Tibial nerve (tissue), 4 donors: Measurements from ENCODE around the gene STAT5A. TPM values are rescaled to one million over a fixed set of nuclear protein-coding genes. Genes with fewer than 3 reads are reported as not detected.
A peak's percentile ranks its signal among the peaks of the same experiment; 100 is the strongest.

Experiments used
- DNase-seq, 2 donors: peaks; one replicate each; pipeline ENCODE4 v3.0.0-alpha.2; 2019; ENCODE audit warnings: low spot score in 2 of 2
- H3K27ac ChIP-seq, 4 donors: fragments of 200-600 bp; sonication (generic) in 3 of 4; one replicate each; pipeline ENCODE4 v1.5.1; 2017 to 2019; ENCODE audit warnings: mild to moderate bottlenecking in 1 of 4
- H3K27me3 ChIP-seq, 2 donors: fragments of 200-600 bp; sonication (generic) in 1 of 2; one replicate each; pipeline versions ENCODE4 v1.5.1 to v1.6.0; 2017 to 2019
- H3K36me3 ChIP-seq, 3 donors: fragments of 200-600 bp; sonication (generic); one replicate each; pipeline ENCODE4 v1.5.1; 2018 to 2019
- H3K4me1 ChIP-seq, 4 donors: fragments of 200-600 bp; sonication (generic) in 3 of 4; one replicate each; pipeline ENCODE4 v1.5.1; 2017 to 2019
- H3K4me3 ChIP-seq, 4 donors: fragments of 200-600 bp; sonication (generic) in 3 of 4; one replicate each; pipeline ENCODE4 v1.5.1; 2017 to 2019; ENCODE audit warnings: mild to moderate bottlenecking in 1 of 4, moderate library complexity in 1 of 4
- H3K9me3 ChIP-seq, 4 donors: fragments of 200-600 bp; sonication (generic) in 3 of 4; one replicate each; pipeline ENCODE4 v1.5.1; 2017 to 2019
- EP300 ChIP-seq, 2 donors: sonication (generic); formaldehyde crosslinking; IDR thresholded peaks; one replicate each; pipeline ENCODE4 v1.6.1; 2017; ENCODE audit warnings: antibody characterized with exemption in 2 of 2, mild to moderate bottlenecking in 1 of 2
- POLR2A ChIP-seq, 2 donors: fragments of 450-650 bp; IDR thresholded peaks; one replicate each; pipeline ENCODE4 v1.6.1; 2017; ENCODE audit warnings: antibody characterized with exemption in 2 of 2, mild to moderate bottlenecking in 2 of 2, moderate library complexity in 2 of 2
- WGBS, 2 donors: methylation state at CpG; one replicate each; pipeline ENCODE4 v1.1.5; 2018; 5-methylcytosine and 5-hydroxymethylcytosine counted together
- total RNA-seq, 4 donors: library from RNA; depleted of rRNA; stranded (reverse); fragments of >200 nt; gene quantifications; one replicate each; pipeline ENCODE4 v1.1.0, GENCODE V29; 2016
- TF ChIP-seq, protein P1 (sequence below), 5 experiments: fragments of 200-600 bp in 3 of 5; fragments of 450-650 bp in 2 of 5; sonication (generic) in 3 of 5; IDR thresholded peaks; one replicate each; pipeline ENCODE4 v1.5.1; 2016 to 2019; ENCODE audit warnings: antibody characterized with exemption in 5 of 5, mild to moderate bottlenecking in 3 of 5, moderate library complexity in 2 of 5

STAT5A gene
- total RNA-seq, 4 donors from 2014 or later, result 95.2 to 150 (median 127) TPM

DNA sequence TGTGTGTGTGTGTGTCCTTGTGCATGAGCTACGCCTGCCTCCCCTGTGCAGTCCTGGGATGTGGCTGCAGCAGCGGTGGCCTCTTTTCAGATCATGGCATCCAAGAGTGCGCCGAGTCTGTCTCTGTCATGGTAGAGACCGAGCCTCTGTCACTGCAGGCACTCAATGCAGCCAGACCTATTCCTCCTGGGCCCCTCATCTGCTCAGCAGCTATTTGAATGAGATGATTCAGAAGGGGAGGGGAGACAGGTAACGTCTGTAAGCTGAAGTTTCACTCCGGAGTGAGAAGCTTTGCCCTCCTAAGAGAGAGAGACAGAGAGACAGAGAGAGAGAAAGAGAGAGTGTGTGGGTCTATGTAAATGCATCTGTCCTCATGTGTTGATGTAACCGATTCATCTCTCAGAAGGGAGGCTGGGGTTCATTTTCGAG lies 22.5 kb downstream of the STAT5A start:
- TF ChIP-seq EP300 (IDR thresholded peaks at IDR 0.05), result no peak
- Histone ChIP-seq H3K4me3 (no peak overlapping the region), H3K27ac (peak overlapping the region; percentile 78 to 90 (median 86)), H3K4me1 (peaks cover 0 to 59% (median 24%) of the 10 kb centered on the region in 4 donors), H3K36me3 (peaks cover 0 to 80% (median 17%) of the 10 kb centered on the region in 3 donors), H3K27me3 (no peaks in the 10 kb centered on the region), H3K9me3 (no peaks in the 10 kb centered on the region)
- no peak for DNase-seq
- 66 to 70% methylated on average over 9 of the region's 9 CpGs for WGBS, 2 donors

DNA sequence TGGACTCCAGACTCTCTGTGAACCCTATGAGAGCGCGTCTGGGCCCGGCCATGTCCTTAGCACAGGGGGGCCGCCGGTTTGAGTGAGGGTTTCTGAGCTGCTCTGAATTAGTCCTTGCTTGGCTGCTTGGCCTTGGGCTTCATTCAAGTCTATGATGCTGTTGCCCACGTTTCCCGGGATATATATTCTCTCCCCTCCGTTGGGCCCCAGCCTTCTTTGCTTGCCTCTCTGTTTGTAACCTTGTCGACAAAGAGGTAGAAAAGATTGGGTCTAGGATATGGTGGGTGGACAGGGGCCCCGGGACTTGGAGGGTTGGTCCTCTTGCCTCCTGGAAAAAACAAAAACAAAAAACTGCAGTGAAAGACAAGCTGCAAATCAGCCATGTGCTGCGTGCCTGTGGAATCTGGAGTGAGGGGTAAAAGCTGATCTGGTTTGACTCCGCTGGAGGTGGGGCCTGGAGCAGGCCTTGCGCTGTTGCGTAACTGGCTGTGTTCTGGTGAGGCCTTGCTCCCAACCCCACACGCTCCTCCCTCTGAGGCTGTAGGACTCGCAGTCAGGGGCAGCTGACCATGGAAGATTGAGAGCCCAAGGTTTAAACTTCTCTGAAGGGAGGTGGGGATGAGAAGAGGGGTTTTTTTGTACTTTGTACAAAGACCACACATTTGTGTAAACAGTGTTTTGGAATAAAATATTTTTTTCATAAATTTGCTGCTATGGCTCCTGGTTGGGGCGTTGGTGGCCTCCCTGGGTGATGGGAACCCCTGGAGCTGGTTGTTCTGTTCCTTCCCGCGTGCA lies 23.1 kb downstream of the STAT5A start:
- DNase-seq, result peak; percentile 90 to 91

DNA sequence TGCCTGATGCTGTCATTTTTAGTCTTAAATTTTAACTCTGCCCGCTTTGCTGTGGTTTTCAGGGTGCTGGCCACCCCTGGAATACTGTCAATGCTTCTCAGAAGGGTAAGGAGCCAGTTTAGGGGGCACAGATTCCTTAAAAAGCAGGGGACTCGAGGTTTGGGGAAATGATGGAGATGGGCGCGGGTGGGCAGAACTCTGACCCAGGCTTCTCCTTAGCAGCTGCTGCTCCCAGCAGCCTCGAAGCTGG lies 23.7 kb downstream of the STAT5A start:
- TF ChIP-seq, protein P1, sequence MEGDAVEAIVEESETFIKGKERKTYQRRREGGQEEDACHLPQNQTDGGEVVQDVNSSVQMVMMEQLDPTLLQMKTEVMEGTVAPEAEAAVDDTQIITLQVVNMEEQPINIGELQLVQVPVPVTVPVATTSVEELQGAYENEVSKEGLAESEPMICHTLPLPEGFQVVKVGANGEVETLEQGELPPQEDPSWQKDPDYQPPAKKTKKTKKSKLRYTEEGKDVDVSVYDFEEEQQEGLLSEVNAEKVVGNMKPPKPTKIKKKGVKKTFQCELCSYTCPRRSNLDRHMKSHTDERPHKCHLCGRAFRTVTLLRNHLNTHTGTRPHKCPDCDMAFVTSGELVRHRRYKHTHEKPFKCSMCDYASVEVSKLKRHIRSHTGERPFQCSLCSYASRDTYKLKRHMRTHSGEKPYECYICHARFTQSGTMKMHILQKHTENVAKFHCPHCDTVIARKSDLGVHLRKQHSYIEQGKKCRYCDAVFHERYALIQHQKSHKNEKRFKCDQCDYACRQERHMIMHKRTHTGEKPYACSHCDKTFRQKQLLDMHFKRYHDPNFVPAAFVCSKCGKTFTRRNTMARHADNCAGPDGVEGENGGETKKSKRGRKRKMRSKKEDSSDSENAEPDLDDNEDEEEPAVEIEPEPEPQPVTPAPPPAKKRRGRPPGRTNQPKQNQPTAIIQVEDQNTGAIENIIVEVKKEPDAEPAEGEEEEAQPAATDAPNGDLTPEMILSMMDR (IDR thresholded peaks at IDR 0.05), result no peak
- TF ChIP-seq POLR2A (IDR thresholded peaks at IDR 0.05) (no peak), EP300 (IDR thresholded peaks at IDR 0.05) (no peak)
- peak overlapping the region; percentile 78 to 90 (median 86) for H3K27ac ChIP-seq
- H3K4me1 ChIP-seq, result peaks cover 0 to 60% (median 25%) of the 10 kb centered on the region in 4 donors
- no peak for DNase-seq
- 16 to 17% methylated on average over 5 of the region's 5 CpGs for WGBS, 2 donors
- H3K27me3 ChIP-seq, result no peaks in the 10 kb centered on the region
- peak overlapping the region in 2 of 4 donors; percentile 13 to 30 for H3K4me3 ChIP-seq
- H3K36me3 ChIP-seq, result peaks cover 0 to 80% (median 24%) of the 10 kb centered on the region in 3 donors
- no peaks in the 10 kb centered on the region for H3K9me3 ChIP-seq

More for the DNA sequence above, 23.1 kb downstream of the STAT5A start:
- TF ChIP-seq, protein P1 (IDR thresholded peaks at IDR 0.05), result no peak
- TF ChIP-seq EP300 (IDR thresholded peaks at IDR 0.05), result peak in 1 of 2 donors; percentile 87
- TF ChIP-seq POLR2A (IDR thresholded peaks at IDR 0.05), result peak in 1 of 2 donors; percentile 62
- Histone ChIP-seq H3K27ac (peak overlapping the region; percentile 78 to 90 (median 86)), H3K36me3 (peaks cover 0 to 80% (median 24%) of the 10 kb centered on the region in 3 donors), H3K4me1 (peaks cover 0 to 60% (median 25%) of the 10 kb centered on the region in 4 donors), H3K4me3 (no peak overlapping the region), H3K27me3 (no peaks in the 10 kb centered on the region), H3K9me3 (no peaks in the 10 kb centered on the region)
- 41 to 44% methylated on average over 19 of the region's 19 CpGs for WGBS, 2 donors

DNA sequence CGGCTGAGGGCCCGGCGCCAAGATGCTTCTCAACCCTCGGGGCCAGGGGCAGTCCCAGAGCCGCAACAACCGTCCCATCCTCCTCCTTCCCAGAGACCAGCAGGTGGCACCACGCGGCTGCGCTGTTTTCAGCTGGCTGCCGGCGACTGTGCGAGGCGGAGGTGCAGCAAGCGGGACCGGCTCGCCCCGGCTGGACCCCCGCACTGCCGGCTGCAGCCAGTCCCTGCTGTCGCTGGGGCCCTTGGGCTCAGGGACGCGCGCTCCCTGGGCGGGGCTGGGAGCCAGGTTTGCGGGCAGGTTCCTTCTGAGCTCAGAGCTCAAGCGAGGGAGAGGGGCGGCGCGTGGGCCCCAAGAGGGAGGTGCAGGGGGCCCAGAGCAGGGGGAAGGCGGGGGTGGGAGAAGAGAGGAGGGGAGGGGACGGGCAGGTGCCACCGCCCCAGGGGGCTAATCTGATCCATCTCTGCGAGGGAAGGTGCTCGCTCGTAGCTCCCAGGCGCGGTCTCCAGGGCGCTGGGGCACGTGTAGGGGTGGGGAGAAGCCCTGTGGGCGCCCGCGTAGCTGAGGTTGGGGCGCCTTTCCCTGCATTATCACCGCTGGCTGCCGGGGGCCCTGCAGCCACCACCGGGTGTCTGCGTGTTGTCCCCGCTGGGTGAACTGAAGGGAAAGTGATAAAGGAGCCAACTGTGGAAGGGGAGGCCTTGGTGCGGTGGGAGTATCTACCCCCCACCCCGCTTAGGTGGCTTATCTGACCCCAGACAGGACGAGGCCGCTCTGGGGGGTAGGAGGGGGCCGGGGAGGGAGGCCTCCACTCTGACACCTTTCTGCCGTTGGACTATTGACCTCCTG lies 24.2 kb downstream of the STAT5A start:
- no peak for TF ChIP-seq POLR2A (IDR thresholded peaks at IDR 0.05)
- peak in 1 of 2 donors; percentile 72 for TF ChIP-seq EP300 (IDR thresholded peaks at IDR 0.05)
- TF ChIP-seq, protein P1 (IDR thresholded peaks at IDR 0.05), result peak; percentile 68 to 91 (median 73)
- Histone ChIP-seq H3K4me3 (peak overlapping the region in 3 of 4 donors; percentile 0 to 30 (median 13)), H3K9me3 (no peaks in the 10 kb centered on the region), H3K36me3 (peaks cover 0 to 80% (median 24%) of the 10 kb centered on the region in 3 donors), H3K27ac (peak overlapping the region; percentile 78 to 90 (median 86)), H3K4me1 (peaks cover 0 to 60% (median 25%) of the 10 kb centered on the region in 4 donors), H3K27me3 (no peaks in the 10 kb centered on the region)
- WGBS, 2 donors, result 29% methylated on average over 35 to 50 of the region's 54 CpGs
- DNase-seq, result peak; percentile 74 to 78

DNA sequence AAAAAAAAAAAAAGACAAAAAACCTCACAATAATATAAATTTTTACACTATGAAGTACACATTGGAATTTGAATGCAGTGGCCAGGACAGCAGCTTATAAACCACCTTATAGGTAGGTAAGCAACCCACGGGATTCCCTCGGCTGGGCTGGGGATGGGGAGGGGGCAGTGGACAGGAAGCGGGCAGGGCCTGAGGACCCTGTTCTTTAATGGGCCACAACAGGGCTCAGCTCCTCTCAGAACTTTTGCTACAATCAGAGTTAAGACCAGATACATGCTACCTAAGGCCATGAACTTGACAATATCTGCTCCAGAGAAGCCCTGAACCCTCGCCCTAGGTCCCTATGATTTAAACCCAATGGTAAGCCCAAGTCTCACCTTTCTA lies 25.1 kb downstream of the STAT5A start:
- H3K27ac ChIP-seq, result peak overlapping the region in 2 of 4 donors; percentile 45 to 90
- H3K4me1 ChIP-seq, result peaks cover 0 to 56% (median 25%) of the 10 kb centered on the region in 4 donors
- H3K27me3 ChIP-seq, result no peaks in the 10 kb centered on the region
- no peaks in the 10 kb centered on the region for H3K9me3 ChIP-seq
- DNase-seq, result no peak
- 85 to 89% methylated on average over 4 of the region's 4 CpGs for WGBS, 2 donors
- H3K4me3 ChIP-seq, result no peak overlapping the region
- no peak for TF ChIP-seq POLR2A (IDR thresholded peaks at IDR 0.05)
- no peak for TF ChIP-seq EP300 (IDR thresholded peaks at IDR 0.05)
- TF ChIP-seq, protein P1 (IDR thresholded peaks at IDR 0.05), result no peak
- peaks cover 0 to 80% (median 24%) of the 10 kb centered on the region in 3 donors for H3K36me3 ChIP-seq
